HG03175 (cell line): ENCODE measurements around the gene JAKMIP1.

Experiments used
- ATAC-seq: cut with Tn5 transposase; IDR thresholded peaks from one replicate; pipeline ENCODE4 v1.9.1; 2021; ENCODE audit warnings: mild to moderate bottlenecking, moderate library complexity; ENCODE audit not compliant: unreplicated experiment

The JAKMIP1 gene

DNA sequence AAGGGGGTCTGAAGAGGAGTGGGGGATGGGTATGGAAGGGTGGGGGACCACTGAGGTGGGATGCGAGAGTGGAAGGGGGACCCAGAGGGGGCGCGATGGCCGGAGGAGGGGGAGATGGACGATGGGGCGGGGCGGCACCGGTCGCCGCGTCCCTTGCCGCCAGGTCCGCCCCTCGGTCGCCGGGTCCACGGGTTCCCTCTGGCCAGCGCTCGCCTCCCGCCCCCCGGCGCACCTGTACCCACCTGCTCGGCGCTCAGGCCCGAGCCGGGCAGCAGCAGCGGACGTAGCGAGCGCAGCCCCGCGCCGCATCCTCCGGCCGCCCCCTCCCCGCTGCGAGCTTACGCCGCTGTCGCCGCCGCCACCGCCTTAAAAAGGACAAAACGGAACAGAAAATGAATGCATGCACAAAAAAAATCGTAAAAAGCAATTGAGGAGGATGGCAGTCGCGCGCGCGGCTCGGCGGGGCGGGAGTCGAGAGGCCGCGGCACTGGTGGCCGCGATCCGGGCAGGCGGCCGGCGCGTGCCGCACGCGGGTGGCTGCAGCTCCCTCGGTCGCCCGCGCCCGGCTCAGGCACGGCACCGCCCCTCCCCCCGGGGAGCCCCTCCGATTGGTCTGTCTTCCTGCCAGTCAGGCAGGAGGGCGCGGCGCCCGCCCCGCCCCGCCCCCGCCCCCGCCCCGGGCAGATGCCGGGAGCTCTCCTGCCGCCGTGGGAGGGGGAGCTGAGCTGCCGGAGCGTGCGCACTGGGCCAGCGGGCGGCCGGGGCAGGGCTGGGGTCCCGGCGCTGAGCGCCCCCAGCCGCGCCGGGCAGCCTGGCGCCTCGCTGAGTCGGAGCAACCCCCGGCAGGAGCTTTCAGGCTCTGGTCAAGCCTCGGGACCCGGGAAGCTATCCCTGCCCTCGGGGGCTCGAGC, at the start of gene JAKMIP1:
Gene JAKMIP1 (minus strand): TSS at position 539 of the 911 bp plus-strand sequence. CDS start 87,699 bp downstream, outside the sequence.
- ATAC-seq, result peak; percentile 84

DNA sequence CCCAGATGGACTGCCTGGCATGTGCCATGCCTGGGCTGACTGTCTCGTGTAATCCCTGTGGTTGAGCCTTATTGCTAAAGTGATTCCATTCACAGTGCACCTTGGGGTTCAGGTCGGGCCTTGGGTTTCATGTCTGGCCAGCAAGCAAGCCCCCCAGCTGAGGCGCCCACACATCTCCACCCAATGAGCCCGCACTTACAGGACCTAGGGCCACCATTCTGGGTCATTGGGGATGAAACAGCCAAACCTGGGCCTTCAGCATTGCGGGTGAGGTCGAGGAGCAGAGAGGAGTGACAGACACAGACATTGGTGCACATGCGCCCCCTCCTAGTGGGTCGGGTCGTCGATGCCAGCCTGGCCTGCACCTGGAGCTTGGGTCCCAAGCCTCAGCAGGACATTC, 48.0 kb upstream of the JAKMIP1 start:
- ATAC-seq, result no peak

DNA sequence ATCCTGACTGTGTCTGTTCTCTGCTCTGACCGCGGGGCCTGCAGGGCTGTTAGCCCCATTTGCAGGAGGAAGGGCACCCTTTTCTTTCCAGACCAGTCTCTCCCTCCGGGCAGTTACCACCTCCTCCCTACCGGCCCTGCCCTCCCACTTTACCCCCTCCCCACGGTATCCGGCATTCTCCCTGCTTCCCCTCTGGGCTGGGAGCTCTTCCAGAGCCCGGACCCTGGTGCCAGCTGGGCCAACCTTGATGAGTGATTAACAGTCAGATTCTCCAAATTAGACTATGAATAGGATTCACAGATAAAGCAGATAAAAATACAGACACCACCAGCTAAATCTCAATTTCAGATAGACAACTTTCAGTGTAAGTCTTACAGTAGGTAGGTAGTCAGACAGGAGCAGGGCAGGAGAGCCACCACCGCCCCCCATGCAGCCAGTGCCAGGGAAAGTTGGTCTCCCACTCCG, 45.9 kb upstream of the JAKMIP1 start:
- ATAC-seq, result no peak

DNA sequence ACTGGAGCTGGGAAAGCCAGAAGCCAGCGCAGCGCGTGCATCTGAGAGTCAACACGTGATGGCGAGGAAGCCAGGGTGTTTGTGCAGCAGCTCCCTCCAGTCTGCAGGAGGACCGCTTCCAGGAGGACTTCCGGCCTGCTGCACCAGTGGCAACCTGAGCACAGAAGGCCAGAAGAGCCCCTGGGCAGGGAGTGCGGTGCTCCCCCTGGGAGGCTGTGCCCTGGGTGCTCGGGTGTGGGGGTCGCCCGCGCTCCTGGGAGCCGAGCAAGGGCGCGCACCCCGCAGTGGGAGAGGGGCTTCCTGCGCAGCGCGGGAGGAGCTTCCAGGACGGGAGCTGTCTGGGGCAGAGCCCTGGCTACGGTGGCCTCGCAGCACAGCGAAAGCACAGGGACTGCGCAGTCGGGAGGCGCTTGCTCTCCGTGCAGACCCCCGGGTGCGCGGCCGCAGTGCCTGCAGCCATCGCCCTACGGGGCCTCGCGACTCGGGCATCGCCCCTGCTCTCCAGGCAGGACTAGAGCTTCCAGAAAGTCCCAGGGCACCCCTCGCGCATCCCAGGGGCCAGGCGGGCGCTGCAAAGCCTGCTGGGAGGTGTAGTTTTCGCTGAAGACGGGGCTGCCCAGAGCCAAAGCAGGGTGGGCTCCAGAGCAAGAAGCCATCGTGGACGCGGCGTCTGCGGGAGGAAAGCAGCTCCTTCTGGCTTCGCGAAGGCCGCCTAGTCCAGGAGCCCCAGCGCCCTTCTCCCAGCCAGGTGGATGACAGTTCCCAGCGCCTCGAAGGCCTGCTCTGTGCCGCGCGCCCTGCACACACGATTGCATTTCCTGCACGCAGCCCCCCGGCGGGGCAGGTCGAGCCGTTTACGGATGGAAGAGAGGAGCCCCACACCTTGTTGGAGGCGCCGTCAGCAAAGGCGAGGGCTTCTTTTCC, 45.2 kb upstream of the JAKMIP1 start:
- no peak for ATAC-seq

DNA sequence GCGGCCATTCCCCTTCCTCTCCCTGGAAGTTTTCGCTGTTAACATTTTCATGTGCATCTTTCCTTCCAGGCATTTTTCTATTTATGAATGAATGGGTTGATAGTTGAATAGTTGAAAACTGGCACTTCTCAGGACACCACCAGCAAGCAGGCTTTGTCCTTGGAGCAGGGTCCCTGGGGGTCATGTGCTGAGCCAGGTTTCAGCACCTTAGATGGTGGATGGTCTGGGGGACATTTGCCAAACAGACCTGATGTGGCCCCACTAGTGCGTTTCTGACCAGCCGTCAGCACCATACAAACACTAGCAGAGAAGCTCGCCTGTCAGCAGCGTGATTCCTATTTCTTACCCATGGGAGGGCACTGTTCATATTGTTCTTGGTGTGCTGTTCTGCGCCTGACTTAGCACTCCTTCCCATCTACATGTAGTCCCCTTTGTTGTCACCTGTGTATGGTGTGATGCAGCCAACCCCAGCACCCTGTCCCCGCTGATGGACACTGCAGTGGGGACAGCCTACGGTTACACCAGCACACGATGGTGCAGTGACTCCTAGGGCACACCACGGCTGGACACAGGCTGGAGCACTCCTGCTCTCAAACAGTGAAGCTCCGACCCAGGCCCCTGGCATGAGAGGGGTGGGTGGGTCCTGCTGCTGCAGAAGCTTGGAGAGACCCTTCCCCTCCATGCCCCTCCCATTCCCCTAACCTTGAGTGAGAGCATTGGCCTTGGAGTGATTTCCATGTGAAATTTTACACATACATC, 42.1 kb upstream of the JAKMIP1 start:
- no peak for ATAC-seq

DNA sequence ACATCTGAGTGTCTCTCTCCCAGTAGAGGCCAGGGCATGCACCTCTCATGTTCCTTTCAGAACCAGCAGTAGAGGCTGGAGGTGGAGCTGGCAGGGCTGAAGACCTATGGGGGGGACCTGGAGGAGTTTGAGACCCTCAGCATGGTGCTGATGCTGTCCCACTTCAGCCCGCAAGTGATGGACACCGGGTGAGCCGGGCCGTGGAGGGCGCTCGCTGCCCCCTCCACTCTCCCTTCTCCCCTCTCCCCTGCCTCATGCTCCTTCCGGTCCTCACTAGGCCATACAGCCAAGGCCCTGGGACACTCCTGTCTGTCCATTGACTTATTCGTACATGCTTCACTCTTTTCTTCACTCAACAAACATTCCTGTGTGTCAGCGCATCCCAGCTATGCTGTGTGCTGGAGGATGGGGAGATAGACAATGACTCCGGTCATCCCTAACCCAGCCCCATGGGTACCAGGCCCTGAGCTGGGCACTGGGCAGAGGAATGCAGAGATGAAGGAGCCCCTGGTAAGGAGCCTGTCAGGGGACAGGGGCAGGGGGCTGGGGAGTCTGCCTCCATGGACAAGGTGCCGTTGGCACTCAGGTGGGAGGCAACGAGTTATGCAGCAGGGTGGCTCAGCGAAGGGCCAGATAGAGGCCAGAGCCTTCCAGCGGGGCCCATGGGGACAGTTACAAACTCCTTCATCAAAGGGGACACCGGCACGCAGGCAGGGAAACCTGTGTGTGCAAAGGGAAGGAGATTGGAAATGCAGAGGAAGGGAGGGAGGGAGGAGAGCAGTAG, 40.9 kb upstream of the JAKMIP1 start:
- ATAC-seq, result no peak

DNA sequence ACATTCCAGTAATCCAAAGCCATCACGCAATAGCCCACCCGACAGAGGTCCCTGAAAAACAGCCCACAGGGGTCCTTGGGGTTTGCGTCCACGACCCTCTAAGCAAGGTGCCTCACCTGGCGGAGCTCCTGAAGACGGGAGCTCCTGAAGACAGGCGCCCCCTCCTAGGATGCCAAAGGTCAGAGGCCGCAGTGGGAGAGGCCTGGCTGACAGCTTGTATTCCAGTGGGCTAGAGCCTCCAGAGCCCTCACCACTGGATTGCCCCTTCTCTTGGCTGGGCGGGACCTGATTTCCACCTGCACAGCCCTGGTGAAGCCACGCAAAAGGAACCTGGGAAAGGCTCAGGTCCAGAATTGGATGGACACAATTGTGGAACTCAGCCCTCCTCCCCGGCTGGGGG, 39.6 kb upstream of the JAKMIP1 start:
- no peak for ATAC-seq

DNA sequence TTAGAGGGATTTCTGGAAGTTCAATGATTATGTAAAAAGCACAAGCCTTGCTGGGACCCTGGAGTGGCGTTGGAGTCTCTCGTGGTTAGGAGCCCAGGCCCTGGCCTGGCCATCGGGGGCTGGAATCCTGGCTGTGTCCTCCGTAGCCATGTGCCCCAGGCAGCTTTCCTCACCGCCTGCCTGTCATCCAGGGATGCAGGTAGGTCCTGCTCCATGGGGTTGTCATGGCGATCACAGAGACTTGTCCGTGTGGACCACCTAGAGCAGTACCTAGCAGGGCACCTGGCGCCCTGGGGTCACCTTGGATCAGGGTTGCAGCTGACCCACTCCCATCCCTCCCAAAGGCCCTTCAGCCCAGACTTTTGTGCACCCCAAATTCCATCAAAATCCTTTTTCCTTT, 39.1 kb upstream of the JAKMIP1 start:
- ATAC-seq, result no peak

DNA sequence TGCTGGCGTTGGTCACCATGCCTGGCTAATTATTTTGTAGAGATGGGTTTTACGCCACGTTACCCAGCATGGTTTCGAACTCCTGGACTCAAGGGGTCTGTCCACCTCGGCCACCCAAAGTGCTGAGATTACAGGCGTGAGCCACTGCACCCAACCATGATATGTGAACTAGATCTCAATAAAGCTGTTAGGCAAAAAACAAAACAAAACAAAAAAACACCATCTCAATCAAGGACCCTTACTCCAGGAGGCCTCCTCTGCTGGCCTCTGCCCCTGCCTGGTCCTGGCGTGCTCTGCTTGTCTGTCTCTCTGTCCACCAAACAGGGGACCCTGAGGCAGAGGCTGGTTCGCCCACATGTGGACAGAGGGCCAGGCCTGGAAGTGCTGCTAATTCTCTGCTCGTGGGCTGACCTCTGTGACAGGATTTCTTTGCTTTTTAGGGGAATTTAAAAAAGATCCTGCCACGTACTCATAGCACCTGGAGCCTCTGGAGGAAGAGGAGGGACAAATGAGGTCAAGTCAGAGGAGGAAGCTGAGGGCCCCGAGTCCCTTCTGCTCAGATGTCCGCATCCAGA, 36.6 kb upstream of the JAKMIP1 start:
- no peak for ATAC-seq

DNA sequence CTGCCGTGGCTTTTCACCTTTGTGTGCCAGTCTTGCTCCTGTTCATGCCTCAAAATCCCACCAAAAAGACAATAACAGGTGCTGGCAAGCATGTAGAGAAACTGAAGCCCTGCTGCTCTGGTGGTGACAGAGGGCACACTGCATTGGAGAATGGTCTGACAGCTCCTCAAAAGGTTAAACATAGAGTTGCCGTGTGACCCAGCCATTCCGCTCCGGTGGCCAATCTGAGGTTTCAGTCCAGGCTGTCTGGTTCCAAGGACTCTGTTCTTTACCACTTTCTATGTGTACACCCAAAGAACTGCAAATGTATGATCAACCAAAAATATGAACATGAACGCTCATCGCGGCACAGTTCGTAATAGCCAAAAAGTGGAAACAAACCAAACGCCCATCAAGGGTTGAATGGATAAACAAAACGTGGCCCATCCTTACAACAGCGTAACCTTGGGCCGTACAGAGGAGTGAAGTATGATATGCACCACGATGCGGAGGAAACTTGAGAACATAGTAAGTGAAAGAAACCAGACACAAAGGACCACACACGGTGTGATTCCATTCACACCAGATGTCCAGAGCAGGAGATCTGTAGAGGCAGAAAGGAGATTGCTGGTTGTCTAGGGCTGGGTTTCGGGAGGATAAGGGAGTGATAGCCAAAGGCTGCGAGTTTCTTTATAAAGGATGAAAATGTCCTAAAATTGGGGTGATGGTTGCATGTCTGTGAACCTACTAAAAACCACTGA, 35.7 kb upstream of the JAKMIP1 start:
- ATAC-seq, result no peak

DNA sequence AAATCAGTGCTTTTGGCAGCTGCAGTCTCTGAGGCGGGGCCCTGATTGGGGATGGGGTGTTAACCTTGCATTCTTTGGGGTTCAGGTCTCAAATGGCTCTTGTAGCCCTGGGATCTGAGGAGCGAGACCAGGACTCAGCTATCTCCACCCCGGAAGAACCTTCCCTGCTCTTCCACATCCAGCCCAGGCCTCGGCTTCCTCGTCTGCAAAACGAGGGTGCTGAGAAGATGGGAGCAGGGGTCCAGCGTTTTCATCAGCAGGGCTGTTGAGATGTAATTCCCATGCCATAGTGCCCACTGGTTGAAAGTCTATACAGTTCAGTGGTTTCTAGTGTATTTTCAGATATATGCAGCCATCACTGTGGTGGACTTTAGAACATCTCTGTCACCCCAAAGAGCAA, 34.7 kb upstream of the JAKMIP1 start:
- ATAC-seq, result no peak

DNA sequence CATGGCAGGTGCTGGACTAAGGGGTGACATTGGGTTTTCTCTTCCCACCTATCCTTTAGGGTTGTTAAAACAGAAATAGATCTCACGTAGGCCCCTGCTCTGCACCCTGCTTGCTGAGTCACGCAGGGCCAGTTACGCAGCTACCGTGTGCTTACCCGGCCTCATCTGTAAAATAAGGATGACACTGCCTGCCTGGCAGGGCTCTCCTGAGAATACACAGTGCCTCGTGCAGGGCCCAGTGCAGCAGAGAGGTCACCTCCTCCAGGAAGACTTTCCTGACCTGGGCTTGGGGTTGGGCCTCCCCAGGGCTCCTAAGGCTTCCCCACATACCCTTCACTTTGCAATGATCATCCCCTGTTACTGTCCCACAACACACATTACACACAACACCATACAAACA, 33.6 kb upstream of the JAKMIP1 start:
- ATAC-seq, result no peak

DNA sequence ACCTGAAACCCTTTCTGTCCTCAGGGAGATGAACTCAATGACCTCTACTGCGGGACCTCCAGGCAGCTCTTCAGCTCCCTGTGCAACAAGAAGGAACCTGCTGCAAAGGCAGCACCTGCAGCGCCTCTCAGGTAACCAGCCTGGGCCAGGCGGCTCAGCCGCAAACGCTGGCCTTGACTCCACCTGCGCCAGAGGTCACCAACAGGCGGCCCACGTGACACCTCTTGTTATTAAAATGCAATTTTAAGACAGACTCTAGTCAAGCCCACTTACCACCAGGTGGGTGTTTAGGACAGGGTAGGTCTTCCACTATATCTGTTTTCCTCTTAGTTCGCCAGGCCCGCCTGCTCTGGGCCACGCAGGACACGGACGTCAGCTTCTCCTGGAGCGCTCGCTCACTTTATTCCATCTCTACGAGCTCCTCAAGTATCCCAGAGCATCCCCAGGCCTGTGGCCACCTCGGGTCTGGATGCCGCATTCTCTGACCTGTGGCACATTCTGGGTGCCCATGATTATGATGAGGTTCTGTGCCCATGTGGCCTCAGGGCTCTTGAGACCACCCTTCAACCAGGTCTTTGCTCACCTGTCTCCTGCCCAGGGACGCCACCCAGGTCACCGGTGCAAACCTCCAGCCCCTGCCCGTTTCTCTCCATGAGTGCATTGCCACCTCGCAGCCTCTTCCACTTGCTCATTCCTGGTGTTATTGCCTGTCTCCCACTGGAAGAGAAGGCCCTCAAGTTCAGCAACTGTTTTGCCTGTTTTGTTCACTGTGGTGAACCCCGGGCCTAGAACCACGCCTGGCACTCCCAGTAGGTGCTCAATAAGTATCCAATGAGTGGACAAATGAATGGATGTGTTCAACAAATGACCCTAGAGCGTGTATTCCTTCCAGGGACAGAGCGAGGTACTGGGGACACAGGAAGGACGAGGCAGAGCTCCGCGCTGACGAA, 32.8 kb upstream of the JAKMIP1 start:
- no peak for ATAC-seq

DNA sequence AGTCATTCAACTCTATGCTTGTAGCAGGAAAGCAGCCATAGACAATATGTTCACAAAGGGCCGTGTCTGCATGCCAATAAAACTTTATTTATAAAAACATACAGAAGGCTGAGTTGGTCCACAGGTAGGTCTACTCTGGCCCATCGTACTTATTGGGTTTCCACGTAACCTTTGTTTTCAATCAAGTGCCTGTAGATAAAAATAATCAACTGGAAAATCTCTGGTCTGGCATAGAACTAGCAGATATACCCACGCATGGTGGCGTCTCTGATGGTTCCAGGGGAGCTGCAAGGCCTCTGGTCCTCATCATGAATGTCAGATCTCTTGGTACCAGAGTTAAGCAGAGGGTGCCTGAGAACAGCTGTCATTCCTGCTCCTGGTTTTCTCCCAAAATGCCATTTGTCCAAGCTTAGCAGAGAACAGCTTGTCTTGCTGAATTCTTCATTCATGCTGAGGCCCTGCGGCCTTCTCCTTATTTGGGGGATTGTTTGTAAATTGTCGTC, 31.4 kb upstream of the JAKMIP1 start:
- ATAC-seq, result no peak

DNA sequence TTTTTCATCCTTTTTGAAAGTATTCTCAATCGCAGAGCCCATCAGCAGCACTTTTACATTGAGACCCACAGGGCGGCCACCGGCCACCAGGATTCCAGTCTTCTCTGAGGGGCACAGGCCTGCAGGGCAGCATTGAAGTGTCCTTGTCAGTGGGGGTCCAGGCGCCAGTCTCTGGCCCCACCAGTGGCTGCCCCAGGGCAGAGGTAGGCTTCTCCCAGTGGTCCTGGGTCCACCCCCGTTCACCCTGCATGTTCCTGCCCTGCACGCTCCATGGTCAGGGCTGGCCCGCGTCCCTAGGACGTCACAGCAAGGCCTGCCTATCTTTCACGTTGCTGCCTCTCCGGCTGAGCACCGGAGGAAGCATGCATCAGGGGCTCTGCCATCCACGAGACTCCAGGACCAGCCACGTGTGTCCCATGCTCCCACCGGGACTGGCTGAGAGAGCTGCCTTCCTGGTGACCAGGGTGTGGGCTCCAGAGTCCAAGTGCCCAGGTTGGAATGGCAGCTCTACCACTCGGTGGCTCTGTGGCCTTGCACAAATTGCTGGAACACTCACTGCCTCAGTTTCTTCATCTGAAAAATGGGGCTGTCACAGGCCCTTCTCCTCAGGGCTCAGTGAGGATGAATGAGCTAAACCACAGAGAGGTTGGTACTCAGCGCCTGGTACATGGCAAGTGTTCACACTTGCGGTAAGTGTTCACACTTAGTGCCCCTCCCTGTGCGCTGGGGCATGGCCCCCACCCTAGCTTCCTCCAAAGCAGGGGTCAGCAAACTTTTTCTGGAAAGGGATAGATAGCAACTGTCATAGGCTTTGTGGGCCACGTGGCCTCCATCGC, 30.7 kb upstream of the JAKMIP1 start:
- no peak for ATAC-seq

DNA sequence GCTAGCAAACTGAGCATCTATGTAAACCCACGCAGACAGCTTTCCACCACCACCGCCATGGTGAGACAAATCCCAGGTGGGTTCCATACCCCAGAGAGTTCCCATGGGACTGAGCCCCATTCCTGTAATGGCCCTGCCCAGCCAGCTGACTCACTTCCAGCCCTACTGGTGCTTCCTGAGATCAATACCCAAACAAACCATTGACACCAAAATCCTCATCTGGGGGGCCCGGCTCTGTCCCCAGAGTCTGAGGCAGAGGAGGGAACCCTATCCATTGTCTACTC, 30.1 kb upstream of the JAKMIP1 start:
- ATAC-seq, result no peak
